Large intestine (tissue), 3 donors: Measurements from ENCODE around the gene RPS27L. TPM values are rescaled to one million over a fixed set of nuclear protein-coding genes. Genes with fewer than 3 reads are reported as not detected.
"Not testable (repeated sequence)": the region's sequence is repeated elsewhere in the genome, so short reads cannot be mapped to it uniquely, and the experiment has no call there.

ENCODE experiments used
- DNase-seq, 2 donors: peaks; one replicate each; pipeline versions ENCODE4 v3.0.0 to v3.0.0-alpha.2; 2013
- H3K27ac ChIP-seq: one replicate; pipeline ENCODE4 v1.5.1; 2013; ENCODE audit warnings: low read length
- H3K27me3 ChIP-seq: 2 replicates; pipeline ENCODE4 v1.6.1; 2013; ENCODE audit warnings: low read length; ENCODE audit not compliant: control insufficient read depth, insufficient read depth
- H3K36me3 ChIP-seq: 2 replicates; pipeline ENCODE4 v1.6.1; 2013; ENCODE audit warnings: low read length; ENCODE audit not compliant: control insufficient read depth, insufficient read depth
- H3K4me1 ChIP-seq: one replicate; pipeline ENCODE4 v1.6.1; 2013; ENCODE audit warnings: low read length; ENCODE audit not compliant: control insufficient read depth, insufficient read depth
- H3K4me3 ChIP-seq: one replicate; pipeline ENCODE4 v1.5.1; 2013; ENCODE audit warnings: low read length
- H3K9me3 ChIP-seq: one replicate; pipeline ENCODE4 v1.6.1; 2013; ENCODE audit warnings: mild to moderate bottlenecking, low read depth, low read length, moderate library complexity; ENCODE audit not compliant: control insufficient read depth
- WGBS: methylation state at CpG from one replicate; pipeline ENCODE4 v1.1.5; 2013; ENCODE audit warnings: low lambda C conversion rate; ENCODE audit not compliant: insufficient coverage; 5-methylcytosine and 5-hydroxymethylcytosine counted together
- polyA plus RNA-seq: library from polyadenylated mRNA; unstranded; fragments of 120-200 nt; gene quantifications from one replicate; pipeline ENCODE4 v1.2.1, GENCODE V29; 2013

The RPS27L gene
- polyA plus RNA-seq, 1 donor: 183 TPM

- no peaks in the 10 kb centered on the region for H3K4me1 ChIP-seq
- H3K36me3 ChIP-seq: no peaks in the 10 kb centered on the region
- H3K27me3 ChIP-seq: no peaks in the 10 kb centered on the region
- WGBS: no CpG with 5 or more reads among the region's 7 CpGs
- H3K4me3 ChIP-seq: no peak overlapping the region
- no peak for DNase-seq
- no peak overlapping the region for H3K27ac ChIP-seq
- no peaks in the 10 kb centered on the region for H3K9me3 ChIP-seq
Observed at GRCh38 chr15:63104727-63105126, 52.5 kb downstream of the RPS27L start.

DNA sequence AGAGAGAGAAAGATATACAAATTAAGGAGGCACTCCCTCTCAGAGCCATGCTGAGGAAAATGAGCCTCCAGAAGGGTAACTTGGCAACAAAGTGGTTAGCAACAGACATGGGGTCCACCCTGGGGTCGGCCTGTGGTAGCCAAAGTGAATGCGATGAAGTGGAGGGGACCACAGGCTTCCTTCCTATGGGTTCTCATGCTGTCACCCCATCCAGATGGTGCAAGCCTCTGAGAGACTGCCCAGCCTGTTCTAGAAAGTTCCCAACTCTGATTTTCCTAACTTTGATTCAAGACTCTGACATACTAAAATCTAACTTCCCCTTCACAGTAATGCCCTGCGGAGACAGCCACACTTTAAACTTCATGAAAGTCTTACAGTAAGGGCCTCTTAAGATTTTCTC lies 53.9 kb downstream of the RPS27L start:
- H3K4me3 ChIP-seq: no peak overlapping the region
- no peaks in the 10 kb centered on the region for H3K36me3 ChIP-seq
- DNase-seq: no peak
- H3K9me3 ChIP-seq: peaks cover under 1% of the 10 kb centered on the region
- no peaks in the 10 kb centered on the region for H3K4me1 ChIP-seq
- H3K27ac ChIP-seq: no peak overlapping the region
- no peaks in the 10 kb centered on the region for H3K27me3 ChIP-seq
- no CpG with 5 or more reads among the region's 3 CpGs for WGBS

- H3K27ac ChIP-seq, H3K27me3 ChIP-seq, H3K4me1 ChIP-seq, DNase-seq, H3K9me3 ChIP-seq, H3K4me3 ChIP-seq, H3K36me3 ChIP-seq: not testable (repeated sequence)
- WGBS: 60% methylated on average over 2 of the region's 5 CpGs
Observed at GRCh38 chr15:63099581-63099980, 57.7 kb downstream of the RPS27L start.

GRCh38 chr15:63098901-63099300 lies 58.4 kb downstream of the RPS27L start:
- H3K36me3 ChIP-seq, H3K4me3 ChIP-seq, H3K27ac ChIP-seq, H3K9me3 ChIP-seq, DNase-seq, H3K27me3 ChIP-seq, H3K4me1 ChIP-seq: not testable (repeated sequence)
- WGBS: no CpG with 5 or more reads among the region's 33 CpGs

Other genes starting within 250 kb of the RPS27L start
- gene TPM1, start 114.7 kb downstream of the RPS27L start, polyA plus RNA-seq: 647 TPM
- gene LACTB, start 35.6 kb downstream of the RPS27L start, polyA plus RNA-seq: 18.4 TPM
- gene RAB8B, start 32.1 kb upstream of the RPS27L start, polyA plus RNA-seq: 23.2 TPM
- gene APH1B, start 120.1 kb upstream of the RPS27L start, polyA plus RNA-seq: 17.6 TPM
- gene CA12, start 224.4 kb upstream of the RPS27L start, polyA plus RNA-seq: 1.0 TPM